ENCODE data around the gene THSD7B.

- TF ChIP-seq CTCF (IDR thresholded peaks at IDR 0.05) (no peak), EZH2 (IDR thresholded peaks at IDR 0.05) (no peak)
Measured at GRCh38 chr2:137005210-137005609, 239.9 kb downstream of the THSD7B start.

Data from neural progenitor cell (in vitro differentiated cells).